Lung (tissue), 12 donors: Measurements from ENCODE around the gene INTS3. TPM values are rescaled to one million over a fixed set of nuclear protein-coding genes. Genes with fewer than 3 reads are reported as not detected.
A peak's percentile ranks its signal among the peaks of the same experiment; 100 is the strongest.

Experiments
- ATAC-seq: fragments of 200-7000 bp; cut with Tn5 transposase; one replicate; pipeline ENCODE4 v1.9.1; 2020; ENCODE audit warnings: moderate number of reproducible peaks; ENCODE audit not compliant: insufficient read depth, low FRiP score
- DNase-seq, 3 donors: peaks; one replicate each; pipeline ENCODE4 v3.0.0-alpha.2; 2013 to 2017
- H3K27ac ChIP-seq, 2 donors: one replicate each; pipeline ENCODE4 v1.5.1; 2013; ENCODE audit warnings: mild to moderate bottlenecking in 2 of 2, moderate library complexity in 2 of 2, control low read depth in 1 of 2, inconsistent platforms in 1 of 2, low read depth in 1 of 2, low read length in 1 of 2
- H3K27me3 ChIP-seq, 3 donors: one replicate each; pipeline ENCODE4 v1.5.1; 2013; ENCODE audit warnings: low read length in 2 of 3; ENCODE audit not compliant: control insufficient read depth in 3 of 3, insufficient read depth in 3 of 3
- H3K36me3 ChIP-seq, 4 donors: one replicate each; pipeline ENCODE4 v1.5.1; 2013; ENCODE audit warnings: low read length in 4 of 4, mild to moderate bottlenecking in 1 of 4, moderate library complexity in 1 of 4; ENCODE audit not compliant: control insufficient read depth in 4 of 4, insufficient read depth in 4 of 4
- H3K4me1 ChIP-seq, 5 donors: one replicate each; pipeline ENCODE4 v1.5.1; 2013; ENCODE audit warnings: low read length in 5 of 5, mild to moderate bottlenecking in 2 of 5, moderate library complexity in 1 of 5; ENCODE audit not compliant: control insufficient read depth in 5 of 5, insufficient read depth in 5 of 5
- H3K4me3 ChIP-seq: one replicate; pipeline ENCODE4 v1.5.1; 2013; ENCODE audit warnings: mild to moderate bottlenecking, control low read depth, moderate library complexity
- H3K9ac ChIP-seq, 2 donors: one replicate each; pipeline ENCODE4 v1.5.1; 2013; ENCODE audit warnings: low read length in 2 of 2, control low read depth in 1 of 2; ENCODE audit not compliant: insufficient read depth in 1 of 2
- H3K9me3 ChIP-seq, 4 donors: one replicate each; pipeline ENCODE4 v1.5.1; 2013; ENCODE audit warnings: low read length in 3 of 4, mild to moderate bottlenecking in 1 of 4, moderate library complexity in 1 of 4; ENCODE audit not compliant: control insufficient read depth in 4 of 4, insufficient read depth in 3 of 4
- WGBS, 2 donors: extraction: QIAGEN DNeasy Blood & Tissue Kit; methylation state at CpG; one replicate each; pipeline ENCODE4 v1.1.7; 2013; 5-methylcytosine and 5-hydroxymethylcytosine counted together
- polyA plus RNA-seq, 2 donors: library from polyadenylated mRNA; stranded (reverse); fragments of 200-250 nt; gene quantifications; one replicate each; pipeline ENCODE4 v1.2.1, GENCODE V29; 2013
- total RNA-seq, 2 donors: library from RNA; depleted of rRNA in 1 of 2; stranded (reverse); fragments of >200 nt in 1 of 2; gene quantifications; one replicate each; pipeline ENCODE4 v1.2.1, GENCODE V29; 2014 to 2021
- TF ChIP-seq, protein P1 (sequence below): IDR thresholded peaks from 2 replicates; pipeline ENCODE4 v1.5.1; 2012; ENCODE audit warnings: mild to moderate bottlenecking; ENCODE audit errors: control extremely low read depth, extremely low read depth
- donor health status: control.
- donor health status: control.
- donor health status: Bipolar disorder and iron deficiency.
- donor health status: healthy.
- donor health status: DM: yes; HTN: yes; CAD: no.

INTS3 gene
- total and polyA plus RNA-seq, 4 donors, result 31.3 to 70.4 (median 51.0) TPM

DNA sequence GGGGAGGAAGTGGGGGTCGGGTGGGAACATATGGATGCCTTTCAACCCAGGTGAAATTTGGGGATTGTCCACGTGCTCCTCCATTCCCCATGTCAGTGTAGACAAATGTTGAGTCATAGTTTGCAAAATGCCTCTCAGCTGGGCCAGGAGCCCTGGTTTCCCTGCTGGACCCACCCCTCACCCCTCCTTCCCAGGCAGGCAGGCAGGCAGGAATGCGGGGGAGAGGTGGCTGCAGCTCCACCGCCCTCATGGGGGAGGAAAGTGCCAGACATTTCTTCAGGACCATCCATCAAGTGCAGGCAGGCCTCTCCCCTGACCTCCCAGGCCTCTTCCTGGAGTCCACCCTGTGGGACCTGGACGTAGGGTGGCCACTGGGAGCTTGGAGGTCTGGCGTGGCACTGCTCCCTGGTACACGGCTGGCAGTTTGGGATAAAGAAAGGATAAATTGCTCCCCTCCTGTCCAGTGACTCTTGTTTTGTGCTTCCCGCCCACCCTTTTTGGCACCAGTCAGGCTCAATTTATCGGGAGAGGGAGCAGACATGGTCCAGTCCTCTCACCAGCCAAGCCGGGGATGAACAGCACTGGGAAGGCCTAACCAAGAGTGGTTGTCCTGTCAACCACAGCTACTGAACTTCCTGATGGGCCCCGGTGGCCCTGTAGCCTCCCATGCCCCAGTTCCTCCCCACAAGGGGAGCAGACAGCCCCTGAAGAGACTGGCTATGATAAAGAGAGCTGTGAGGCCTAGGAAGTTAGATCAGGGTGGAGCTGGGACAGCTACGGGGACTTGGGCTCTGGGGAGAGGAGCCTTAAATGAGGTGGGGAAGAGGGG lies 30.4 kb upstream of the INTS3 start:
- Histone ChIP-seq H3K4me1 (peaks cover 0 to 11% (median 4%) of the 10 kb centered on the region in 5 donors), H3K27me3 (no peaks in the 10 kb centered on the region), H3K4me3 (no peak overlapping the region), H3K27ac (peak overlapping the region; percentile 79 to 84), H3K9ac (no peak overlapping the region), H3K36me3 (peaks cover 0 to 8% (median 0%) of the 10 kb centered on the region in 4 donors), H3K9me3 (no peaks in the 10 kb centered on the region)
- DNase-seq (peak; percentile 13 to 40 (median 34)), ATAC-seq (peak; percentile 63)
- TF ChIP-seq, protein P1, sequence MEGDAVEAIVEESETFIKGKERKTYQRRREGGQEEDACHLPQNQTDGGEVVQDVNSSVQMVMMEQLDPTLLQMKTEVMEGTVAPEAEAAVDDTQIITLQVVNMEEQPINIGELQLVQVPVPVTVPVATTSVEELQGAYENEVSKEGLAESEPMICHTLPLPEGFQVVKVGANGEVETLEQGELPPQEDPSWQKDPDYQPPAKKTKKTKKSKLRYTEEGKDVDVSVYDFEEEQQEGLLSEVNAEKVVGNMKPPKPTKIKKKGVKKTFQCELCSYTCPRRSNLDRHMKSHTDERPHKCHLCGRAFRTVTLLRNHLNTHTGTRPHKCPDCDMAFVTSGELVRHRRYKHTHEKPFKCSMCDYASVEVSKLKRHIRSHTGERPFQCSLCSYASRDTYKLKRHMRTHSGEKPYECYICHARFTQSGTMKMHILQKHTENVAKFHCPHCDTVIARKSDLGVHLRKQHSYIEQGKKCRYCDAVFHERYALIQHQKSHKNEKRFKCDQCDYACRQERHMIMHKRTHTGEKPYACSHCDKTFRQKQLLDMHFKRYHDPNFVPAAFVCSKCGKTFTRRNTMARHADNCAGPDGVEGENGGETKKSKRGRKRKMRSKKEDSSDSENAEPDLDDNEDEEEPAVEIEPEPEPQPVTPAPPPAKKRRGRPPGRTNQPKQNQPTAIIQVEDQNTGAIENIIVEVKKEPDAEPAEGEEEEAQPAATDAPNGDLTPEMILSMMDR, result no peak
- 62 to 73% methylated on average over 12 of the region's 12 CpGs for WGBS, 2 donors

DNA sequence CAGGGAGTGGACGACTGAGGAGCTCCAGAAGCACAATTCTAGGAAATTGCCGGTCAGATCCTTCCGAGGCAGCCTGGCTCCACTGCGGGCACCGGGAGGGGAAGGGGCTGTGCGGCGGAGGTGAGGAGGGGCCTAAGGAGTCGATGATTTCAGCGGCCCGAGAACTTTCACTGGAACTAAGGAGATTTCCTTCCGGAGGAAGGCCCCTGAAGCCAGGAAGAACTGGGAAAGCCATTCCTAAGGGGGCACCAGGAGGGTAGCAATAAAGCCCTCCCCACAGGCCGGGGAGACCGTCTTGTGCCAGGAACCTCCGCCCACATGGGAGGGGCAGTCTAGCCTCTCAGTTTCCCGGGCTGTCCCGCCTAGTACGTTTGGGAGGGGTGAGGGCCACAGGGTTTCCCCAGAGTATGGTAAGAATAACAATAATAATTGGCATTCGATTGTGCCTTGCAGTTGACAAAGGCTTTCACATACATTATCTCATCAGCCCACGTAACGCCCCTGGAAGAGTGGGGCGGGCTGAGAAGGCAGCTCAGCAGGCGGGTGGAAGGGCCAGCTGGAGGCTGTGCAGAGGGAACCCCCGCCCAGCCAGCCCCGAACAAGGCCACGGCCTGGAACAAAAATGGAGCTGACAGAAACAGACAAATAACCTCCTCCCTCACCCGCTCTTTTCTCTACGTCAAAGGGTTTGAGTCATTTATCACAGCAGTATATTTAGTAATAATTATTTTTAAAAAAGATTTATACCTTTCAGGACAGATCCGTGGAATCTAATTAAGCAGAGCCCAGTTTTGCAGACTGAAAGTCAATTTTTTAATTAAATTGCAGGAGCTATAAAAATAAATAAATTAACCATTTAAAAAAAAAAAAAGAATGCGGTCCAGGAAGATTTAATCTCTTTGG lies 29.6 kb upstream of the INTS3 start:
- Histone ChIP-seq H3K9ac (no peak overlapping the region), H3K27me3 (no peaks in the 10 kb centered on the region), H3K36me3 (peaks cover 0 to 5% (median 0%) of the 10 kb centered on the region in 4 donors), H3K9me3 (no peaks in the 10 kb centered on the region), H3K27ac (peak overlapping the region; percentile 79 to 86), H3K4me1 (peaks cover 0 to 11% (median 4%) of the 10 kb centered on the region in 5 donors), H3K4me3 (no peak overlapping the region)
- ATAC-seq (peak; percentile 70), DNase-seq (peak; percentile 48 to 72 (median 59))
- TF ChIP-seq, protein P1, result no peak
- 16 to 33% methylated on average over 29 of the region's 29 CpGs for WGBS, 2 donors

DNA sequence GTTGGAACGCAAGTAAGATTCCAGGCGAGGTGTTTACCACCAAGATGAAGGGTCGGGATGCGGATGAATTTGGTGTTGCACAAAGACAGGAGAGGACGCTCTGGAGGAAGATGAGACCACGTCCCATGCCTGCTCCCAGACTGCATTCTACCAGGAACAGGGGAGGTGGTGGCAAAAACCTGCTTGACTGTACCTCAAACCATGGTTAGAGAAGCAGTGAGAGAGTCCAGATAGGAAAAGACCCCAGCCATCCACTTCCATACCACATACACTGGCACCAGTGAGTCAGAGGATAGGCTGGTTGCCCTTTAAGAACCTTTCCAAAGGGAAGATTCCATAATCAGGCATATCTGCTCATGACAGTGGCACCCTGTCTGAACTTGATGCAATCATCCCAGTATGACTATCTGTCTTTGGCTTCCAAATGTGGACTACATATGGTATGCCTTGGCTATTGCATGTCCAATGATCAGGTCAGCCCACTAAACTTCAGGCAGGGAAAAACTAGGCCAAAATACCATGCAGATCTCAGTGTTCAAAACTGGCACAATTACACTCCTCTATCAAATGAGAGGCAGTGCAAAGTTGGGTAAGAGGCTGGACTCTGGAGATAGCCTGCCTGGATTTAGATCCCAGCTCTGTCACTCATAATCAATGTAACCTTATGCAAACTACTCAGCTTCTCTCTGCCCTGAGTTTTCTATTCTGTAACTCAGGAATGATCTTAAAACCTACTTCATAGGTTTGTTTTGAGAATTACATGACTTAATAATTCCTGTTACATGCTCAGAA lies 28.7 kb upstream of the INTS3 start:
- Histone ChIP-seq H3K36me3 (no peaks in the 10 kb centered on the region), H3K27ac (peak overlapping the region; percentile 42 to 86), H3K9me3 (no peaks in the 10 kb centered on the region), H3K4me1 (peaks cover 0 to 11% (median 4%) of the 10 kb centered on the region in 5 donors), H3K27me3 (no peaks in the 10 kb centered on the region), H3K9ac (no peak overlapping the region), H3K4me3 (no peak overlapping the region)
- ATAC-seq, result no peak
- DNase-seq, result no peak
- TF ChIP-seq, protein P1, result no peak
- WGBS, 2 donors, result 78 to 82% methylated on average over 6 of the region's 6 CpGs
